Measurements from ENCODE around the gene SORCS1.

The SORCS1 gene

DNA sequence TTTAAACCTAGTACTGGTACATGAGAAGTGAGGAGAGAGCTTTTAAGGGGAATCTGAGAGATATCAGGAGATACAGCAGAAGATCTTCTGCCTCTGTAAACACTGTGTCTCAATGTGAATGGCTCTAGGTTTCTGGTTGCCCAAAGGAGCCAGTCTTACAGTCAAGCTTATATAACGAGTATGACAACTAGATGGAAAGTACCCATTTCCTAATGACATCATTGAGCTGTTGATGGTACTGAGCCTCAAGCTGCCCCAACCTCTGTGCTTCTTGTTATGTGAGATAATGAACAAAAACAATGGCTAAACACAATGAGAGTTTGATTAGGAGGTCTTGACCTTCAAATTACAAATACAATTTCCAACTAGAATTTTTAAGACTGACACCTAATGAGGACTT is 451.5 kb downstream of the SORCS1 start:
- H3K9me3 ChIP-seq (ENCODE audit: control insufficient read depth, insufficient read depth, low read depth, low read length) = no peaks in the 10 kb centered on the region
- ChIA-PET CTCF (interaction anchor here (0.5 to 4.7 kb wide), 7 partner anchors 8 to 1102 kb away, joined by 3 to 32 read pairs (median 4); no protein-coding TSS in a partner anchor), POLR2A (no interaction called here)
- H3K27ac ChIP-seq (ENCODE audit: extremely low read depth, low read depth, low read length) = no peak overlapping the region
- no peaks in the 10 kb centered on the region for H3K36me3 ChIP-seq (ENCODE audit: control insufficient read depth in 2 of 2, insufficient read depth in 1 of 2, low read length in 2 of 2)
- H3K4me1 ChIP-seq (ENCODE audit: control insufficient read depth, insufficient read depth, low read length) = no peaks in the 10 kb centered on the region
- TF ChIP-seq, protein P1, sequence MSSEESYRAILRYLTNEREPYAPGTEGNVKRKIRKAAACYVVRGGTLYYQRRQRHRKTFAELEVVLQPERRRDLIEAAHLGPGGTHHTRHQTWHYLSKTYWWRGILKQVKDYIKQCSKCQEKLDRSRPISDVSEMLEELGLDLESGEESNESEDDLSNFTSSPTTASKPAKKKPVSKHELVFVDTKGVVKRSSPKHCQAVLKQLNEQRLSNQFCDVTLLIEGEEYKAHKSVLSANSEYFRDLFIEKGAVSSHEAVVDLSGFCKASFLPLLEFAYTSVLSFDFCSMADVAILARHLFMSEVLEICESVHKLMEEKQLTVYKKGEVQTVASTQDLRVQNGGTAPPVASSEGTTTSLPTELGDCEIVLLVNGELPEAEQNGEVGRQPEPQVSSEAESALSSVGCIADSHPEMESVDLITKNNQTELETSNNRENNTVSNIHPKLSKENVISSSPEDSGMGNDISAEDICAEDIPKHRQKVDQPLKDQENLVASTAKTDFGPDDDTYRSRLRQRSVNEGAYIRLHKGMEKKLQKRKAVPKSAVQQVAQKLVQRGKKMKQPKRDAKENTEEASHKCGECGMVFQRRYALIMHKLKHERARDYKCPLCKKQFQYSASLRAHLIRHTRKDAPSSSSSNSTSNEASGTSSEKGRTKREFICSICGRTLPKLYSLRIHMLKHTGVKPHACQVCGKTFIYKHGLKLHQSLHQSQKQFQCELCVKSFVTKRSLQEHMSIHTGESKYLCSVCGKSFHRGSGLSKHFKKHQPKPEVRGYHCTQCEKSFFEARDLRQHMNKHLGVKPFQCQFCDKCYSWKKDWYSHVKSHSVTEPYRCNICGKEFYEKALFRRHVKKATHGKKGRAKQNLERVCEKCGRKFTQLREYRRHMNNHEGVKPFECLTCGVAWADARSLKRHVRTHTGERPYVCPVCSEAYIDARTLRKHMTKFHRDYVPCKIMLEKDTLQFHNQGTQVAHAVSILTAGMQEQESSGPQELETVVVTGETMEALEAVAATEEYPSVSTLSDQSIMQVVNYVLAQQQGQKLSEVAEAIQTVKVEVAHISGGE (tag by site-specific recombination; conservative IDR thresholded peaks at IDR 0.05; ENCODE audit: low read depth) = no peak
- no peak for TF ChIP-seq ZNF274 (IDR thresholded peaks at IDR 0.05; ENCODE audit: low read length)
- no peak for TF ChIP-seq ZNF274 (tag by site-specific recombination; IDR thresholded peaks at IDR 0.05; ENCODE audit: borderline replicate concordance)
- no peak for TF ChIP-seq ZNF660 (tag by site-specific recombination; IDR thresholded peaks at IDR 0.05)
- TF ChIP-seq ZNF548 (tag by site-specific recombination; IDR thresholded peaks at IDR 0.05) = no peak
- TF ChIP-seq ZSCAN23 (tag by site-specific recombination; IDR thresholded peaks at IDR 0.05) = no peak
- no peak for TF ChIP-seq OVOL3 (tag by site-specific recombination; IDR thresholded peaks at IDR 0.05)
- no peak for TF ChIP-seq ZNF324 (tag by site-specific recombination; IDR thresholded peaks at IDR 0.05)
- no peak overlapping the region for H3K4me3 ChIP-seq (ENCODE audit: low read depth, low read length)

DNA sequence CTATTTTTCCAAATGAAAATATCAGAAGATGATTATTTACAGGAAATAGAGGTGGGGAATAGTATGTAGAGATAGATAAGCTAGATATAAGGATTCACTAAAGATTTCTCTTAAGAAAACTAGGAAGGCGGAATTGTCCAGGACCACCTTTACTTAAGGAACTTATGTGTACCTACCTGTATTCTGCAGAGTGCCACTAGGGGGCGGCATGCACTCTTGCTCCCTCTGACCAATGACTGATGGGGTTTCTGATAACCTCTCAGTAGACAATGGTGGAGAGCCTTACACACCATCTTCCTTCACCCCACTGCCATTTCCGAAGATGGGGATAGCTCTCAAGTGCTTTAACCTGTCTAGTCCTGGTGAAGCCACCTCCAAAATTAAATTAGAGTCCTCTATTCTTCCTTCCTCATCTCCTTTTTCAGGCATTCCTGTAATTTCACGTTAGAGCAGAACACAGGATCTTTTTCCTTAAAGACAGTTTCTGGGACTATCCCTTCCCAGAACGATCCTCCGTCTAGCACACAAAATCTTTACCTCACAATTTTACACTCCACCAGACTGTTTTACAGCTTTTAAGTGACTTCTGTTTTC is 453.1 kb downstream of the SORCS1 start:
- H3K27ac ChIP-seq (ENCODE audit: extremely low read depth, low read depth, low read length) = no peak overlapping the region
- no peak for TF ChIP-seq ZNF707 (tag by site-specific recombination; IDR thresholded peaks at IDR 0.05)
- no peak for TF ChIP-seq ZNF23 (tag by site-specific recombination; IDR thresholded peaks at IDR 0.05; ENCODE audit: borderline replicate concordance)
- TF ChIP-seq SETDB1 (IDR thresholded peaks at IDR 0.05; ENCODE audit: insufficient read length, low read length) = no peak
- TF ChIP-seq ZNF654 (tag by site-specific recombination; IDR thresholded peaks at IDR 0.05; ENCODE audit: low read depth) = peak; percentile 29
- TF ChIP-seq ZNF610 (tag by site-specific recombination; IDR thresholded peaks at IDR 0.05; ENCODE audit: borderline replicate concordance) = no peak
- TF ChIP-seq ZNF423 (tag by site-specific recombination; IDR thresholded peaks at IDR 0.05) = no peak
- TF ChIP-seq TCF7L2 (IDR thresholded peaks at IDR 0.05; ENCODE audit: borderline replicate concordance, low read depth, low read length) = no peak
- H3K9me3 ChIP-seq (ENCODE audit: control insufficient read depth, insufficient read depth, low read depth, low read length) = no peaks in the 10 kb centered on the region
- no peaks in the 10 kb centered on the region for H3K36me3 ChIP-seq (ENCODE audit: control insufficient read depth in 2 of 2, insufficient read depth in 1 of 2, low read length in 2 of 2)
- ChIA-PET CTCF (interaction anchor here (0.5 to 2.5 kb wide), 23 partner anchors 9 to 1979 kb away, joined by 3 to 14 read pairs (median 3); no protein-coding TSS in a partner anchor), POLR2A (no interaction called here)
- H3K4me3 ChIP-seq (ENCODE audit: low read depth, low read length) = no peak overlapping the region
- H3K4me1 ChIP-seq (ENCODE audit: control insufficient read depth, insufficient read depth, low read length) = no peaks in the 10 kb centered on the region

DNA sequence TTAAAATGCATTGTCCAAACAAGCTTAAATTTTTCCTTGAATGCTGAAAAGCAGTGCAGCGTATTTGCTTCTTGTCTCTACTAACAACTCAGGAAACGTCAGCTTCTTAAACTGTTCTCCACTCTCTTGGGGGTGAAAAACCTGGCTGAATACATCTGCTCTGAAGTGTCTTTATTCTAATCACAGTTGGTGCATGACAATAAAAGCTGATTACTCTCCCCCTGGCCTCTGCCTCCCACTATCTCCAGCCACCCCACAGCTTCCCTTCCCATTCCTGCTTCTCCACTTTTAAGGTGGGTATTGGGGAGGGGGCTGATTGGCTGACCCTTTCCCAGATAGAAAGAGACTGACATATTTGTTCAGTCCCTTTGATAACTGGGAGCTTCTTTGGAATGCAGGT is 456.0 kb downstream of the SORCS1 start:
- no peaks in the 10 kb centered on the region for H3K9me3 ChIP-seq (ENCODE audit: control insufficient read depth, insufficient read depth, low read depth, low read length)
- ChIA-PET CTCF (interaction anchor here (0.5 to 1.7 kb wide), 4 partner anchors 38 to 833 kb away, joined by 3 to 4 read pairs (median 4); no protein-coding TSS in a partner anchor), POLR2A (no interaction called here)
- no peaks in the 10 kb centered on the region for H3K36me3 ChIP-seq (ENCODE audit: control insufficient read depth in 2 of 2, insufficient read depth in 1 of 2, low read length in 2 of 2)
- no peak overlapping the region for H3K4me3 ChIP-seq (ENCODE audit: low read depth, low read length)
- H3K4me1 ChIP-seq (ENCODE audit: control insufficient read depth, insufficient read depth, low read length) = no peaks in the 10 kb centered on the region
- TF ChIP-seq ZNF214 (tag by site-specific recombination; IDR thresholded peaks at IDR 0.05; ENCODE audit: borderline replicate concordance) (no peak), BCL11A (tag by site-specific recombination; IDR thresholded peaks at IDR 0.05; ENCODE audit: low read depth) (no peak), ZNF548 (tag by site-specific recombination; IDR thresholded peaks at IDR 0.05) (no peak), SALL2 (tag by site-specific recombination; IDR thresholded peaks at IDR 0.05; ENCODE audit: borderline replicate concordance) (no peak), ZNF311 (tag by site-specific recombination; IDR thresholded peaks at IDR 0.05; ENCODE audit: borderline replicate concordance) (no peak), ZNF626 (tag by site-specific recombination; IDR thresholded peaks at IDR 0.05) (no peak), SP2 (tag by site-specific recombination; IDR thresholded peaks at IDR 0.05) (no peak), ZNF530 (tag by site-specific recombination; IDR thresholded peaks at IDR 0.05; ENCODE audit: low read depth) (no peak), ZSCAN30 (tag by site-specific recombination; IDR thresholded peaks at IDR 0.05) (no peak), OVOL3 (tag by site-specific recombination; IDR thresholded peaks at IDR 0.05) (no peak), ZNF354C (tag by site-specific recombination; IDR thresholded peaks at IDR 0.05; ENCODE audit: borderline replicate concordance, low read depth) (no peak)
- TF ChIP-seq, protein P2, sequence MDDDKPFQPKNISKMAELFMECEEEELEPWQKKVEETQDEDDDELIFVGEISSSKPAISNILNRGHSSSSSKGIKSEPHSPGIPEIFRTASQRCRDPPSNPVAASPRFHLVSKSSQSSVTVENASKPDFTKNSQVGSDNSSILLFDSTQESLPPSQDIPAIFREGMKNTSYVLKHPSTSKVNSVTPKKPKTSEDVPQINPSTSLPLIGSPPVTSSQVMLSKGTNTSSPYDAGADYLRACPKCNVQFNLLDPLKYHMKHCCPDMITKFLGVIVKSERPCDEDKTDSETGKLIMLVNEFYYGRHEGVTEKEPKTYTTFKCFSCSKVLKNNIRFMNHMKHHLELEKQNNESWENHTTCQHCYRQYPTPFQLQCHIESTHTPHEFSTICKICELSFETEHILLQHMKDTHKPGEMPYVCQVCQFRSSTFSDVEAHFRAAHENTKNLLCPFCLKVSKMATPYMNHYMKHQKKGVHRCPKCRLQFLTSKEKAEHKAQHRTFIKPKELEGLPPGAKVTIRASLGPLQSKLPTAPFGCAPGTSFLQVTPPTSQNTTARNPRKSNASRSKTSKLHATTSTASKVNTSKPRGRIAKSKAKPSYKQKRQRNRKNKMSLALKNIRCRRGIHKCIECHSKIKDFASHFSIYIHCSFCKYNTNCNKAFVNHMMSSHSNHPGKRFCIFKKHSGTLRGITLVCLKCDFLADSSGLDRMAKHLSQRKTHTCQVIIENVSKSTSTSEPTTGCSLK (tag by site-specific recombination; IDR thresholded peaks at IDR 0.05) = no peak
- H3K27ac ChIP-seq (ENCODE audit: extremely low read depth, low read depth, low read length) = no peak overlapping the region

Data from HEK293 (cell line).